GM23338 (cell line): Measurements from ENCODE around the gene GPX7. TPM values are rescaled to one million over a fixed set of nuclear protein-coding genes. Genes with fewer than 3 reads are reported as not detected.

Source experiments
- ATAC-seq: fragments of 200-7000 bp; cut with Tn5 transposase; 3 replicates; pipeline ENCODE4 v1.9.1; 2020
- DNase-seq: peaks from one replicate; pipeline ENCODE4 v3.0.0-alpha.2; 2015; ENCODE audit warnings: low spot score
- H2AFZ ChIP-seq: fragments of 200-600 bp; sonication (generic); 2 replicates; pipeline ENCODE4 v1.8.0; 2016; ENCODE audit warnings: antibody characterized with exemption, mild to moderate bottlenecking, moderate library complexity
- H3F3A ChIP-seq: fragments of 200-600 bp; sonication (generic); replicated peaks from 2 replicates; pipeline ENCODE4 v1.8.0; 2017; ENCODE audit warnings: antibody characterized with exemption, mixed run types, low read depth
- H3K27ac ChIP-seq: fragments of 200-600 bp; sonication (generic); 2 replicates; pipeline ENCODE4 v1.6.1; 2016; ENCODE audit warnings: low read depth
- H3K27me3 ChIP-seq: fragments of 200-600 bp; sonication (generic); 2 replicates; pipeline ENCODE4 v1.8.0; 2016; ENCODE audit warnings: mild to moderate bottlenecking, mixed run types, moderate library complexity; ENCODE audit not compliant: insufficient read depth
- H3K36me3 ChIP-seq: fragments of 200-600 bp; sonication (generic); 2 replicates; pipeline ENCODE4 v1.8.0; 2016; ENCODE audit warnings: mild to moderate bottlenecking; ENCODE audit not compliant: insufficient read depth
- H3K4me1 ChIP-seq: fragments of 200-600 bp; sonication (generic); 2 replicates; pipeline ENCODE4 v1.8.0; 2016; ENCODE audit warnings: mild to moderate bottlenecking, moderate library complexity; ENCODE audit not compliant: insufficient read depth
- H3K4me2 ChIP-seq: fragments of 200-600 bp; sonication (generic); 2 replicates; pipeline ENCODE4 v1.7.1; 2017; ENCODE audit warnings: mixed run types
- H3K4me3 ChIP-seq: fragments of 200-600 bp; sonication (generic); 2 replicates; pipeline ENCODE4 v1.6.1; 2016; ENCODE audit warnings: mixed run types
- H3K79me2 ChIP-seq: fragments of 200-600 bp; sonication (generic); replicated peaks from 2 replicates; pipeline ENCODE4 v1.8.0; 2017; ENCODE audit warnings: mild to moderate bottlenecking; ENCODE audit not compliant: insufficient read depth
- H3K9me2 ChIP-seq: fragments of 200-600 bp; sonication (generic); 2 replicates; pipeline ENCODE4 v1.8.0; 2017; ENCODE audit not compliant: insufficient read depth
- H4K20me1 ChIP-seq: fragments of 200-600 bp; sonication (generic); replicated peaks from 2 replicates; pipeline ENCODE4 v1.8.0; 2017; ENCODE audit warnings: mild to moderate bottlenecking; ENCODE audit not compliant: insufficient read depth
- H3K27ac Mint-ChIP-seq: 2 replicates; pipeline ENCODE4 v1.8.0; 2020; ENCODE audit warnings: inconsistent platforms, mild to moderate bottlenecking, moderate library complexity, mixed read lengths
- H3K27me3 Mint-ChIP-seq: 3 replicates; pipeline ENCODE4 v1.8.0; 2022; ENCODE audit warnings: low read depth, mild to moderate bottlenecking, moderate library complexity, mixed read lengths, inconsistent platforms; ENCODE audit not compliant: insufficient read depth, poor library complexity
- H3K36me3 Mint-ChIP-seq: 3 replicates; pipeline ENCODE4 v1.8.0; 2021; ENCODE audit warnings: low read depth, mild to moderate bottlenecking, inconsistent platforms, moderate library complexity, mixed read lengths
- H3K4me1 Mint-ChIP-seq: 3 replicates; pipeline ENCODE4 v1.8.0; 2020; ENCODE audit warnings: mild to moderate bottlenecking, inconsistent platforms, mixed read lengths
- H3K4me3 Mint-ChIP-seq: 3 replicates; pipeline ENCODE4 v1.8.0; 2021; ENCODE audit warnings: moderate library complexity, mild to moderate bottlenecking, inconsistent platforms, mixed read lengths
- H3K9me3 Mint-ChIP-seq: 3 replicates; pipeline ENCODE4 v1.8.0; 2020; ENCODE audit warnings: moderate library complexity, mild to moderate bottlenecking, inconsistent platforms, mixed read lengths
- CTCF ChIP-seq, 2 experiments: fragments of 200-600 bp in 1 of 2; sonication (generic) in 1 of 2; conservative IDR thresholded peaks; 2 replicates each; pipeline versions ENCODE4 v1.5.1 to v1.6.1; 2016 to 2017; ENCODE audit warnings: antibody characterized with exemption in 2 of 2, low read depth in 2 of 2, mild to moderate bottlenecking in 2 of 2, moderate library complexity in 1 of 2
- EZH2 ChIP-seq: fragments of 200-600 bp; sonication (generic); IDR thresholded peaks from one replicate; pipeline ENCODE4 v1.8.0; 2017; ENCODE audit warnings: antibody characterized with exemption, mild to moderate bottlenecking, low read depth; ENCODE audit not compliant: unreplicated experiment
- EZH2phosphoT487 ChIP-seq: fragments of 200-600 bp; sonication (generic); IDR thresholded peaks from one replicate; pipeline ENCODE4 v1.8.1; 2018; ENCODE audit warnings: antibody characterized with exemption; ENCODE audit not compliant: unreplicated experiment
- NANOG ChIP-seq: IDR thresholded peaks from 2 replicates; pipeline ENCODE4 v1.6.1; 2016; ENCODE audit warnings: antibody characterized with exemption, borderline replicate concordance
- STAT1 ChIP-seq: IDR thresholded peaks from one replicate; pipeline ENCODE4 v1.6.1; 2016; ENCODE audit warnings: antibody characterized with exemption; ENCODE audit not compliant: unreplicated experiment
- ZNF462 ChIP-seq: fragments of 250-450 bp; sonication (Bioruptor Pico); IDR thresholded peaks from 2 replicates; pipeline ENCODE4 v1.5.0; 2020; ENCODE audit warnings: mild to moderate bottlenecking, moderate library complexity
- polyA plus RNA-seq: library from polyadenylated mRNA; unstranded; fragments of >200 nt; fragmentation: Nextera tagmentation; extraction: Ambion mirVana; gene quantifications from 2 replicates; pipeline ENCODE4 v1.2.1, GENCODE V29; 2016
- total RNA-seq: library from RNA; depleted of rRNA; stranded (reverse); fragments of >200 nt; shearing (Covaris generic); gene quantifications from 2 replicates; pipeline ENCODE4 v1.2.3, GENCODE V29; 2014
- TF ChIP-seq, protein P1 (sequence below): IDR thresholded peaks from one replicate; pipeline ENCODE4 v1.6.1; 2018; ENCODE audit warnings: antibody characterized with exemption; ENCODE audit not compliant: unreplicated experiment

GPX7 gene
- total and polyA plus RNA-seq, 2 experiments from 2014 or later, result 12.8 to 20.9 TPM

DNA sequence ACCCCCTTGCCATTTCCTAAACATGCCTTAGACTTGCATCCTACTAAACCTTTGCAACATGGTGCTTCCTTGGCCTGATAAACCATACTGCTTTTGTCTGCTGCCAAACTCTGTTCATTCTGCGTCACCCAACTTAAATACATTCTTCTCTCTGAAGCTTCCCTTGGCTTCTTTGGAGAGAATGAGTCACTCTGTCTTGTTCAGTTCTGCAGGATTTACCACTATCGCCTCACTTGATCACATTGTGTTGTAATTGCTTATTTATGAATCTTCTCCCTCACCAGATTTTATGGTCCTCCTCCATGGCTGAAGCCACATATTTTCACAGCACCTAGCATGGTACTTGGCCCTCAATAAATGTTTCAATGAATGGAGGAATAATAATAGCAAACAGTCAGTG lies 27.6 kb upstream of the GPX7 start (continued):
- TF ChIP-seq ZNF462 (CRISPR knock-in tag) (no peak), EZH2 (no peak), EZH2phosphoT487 (no peak)
- TF ChIP-seq, protein P1, sequence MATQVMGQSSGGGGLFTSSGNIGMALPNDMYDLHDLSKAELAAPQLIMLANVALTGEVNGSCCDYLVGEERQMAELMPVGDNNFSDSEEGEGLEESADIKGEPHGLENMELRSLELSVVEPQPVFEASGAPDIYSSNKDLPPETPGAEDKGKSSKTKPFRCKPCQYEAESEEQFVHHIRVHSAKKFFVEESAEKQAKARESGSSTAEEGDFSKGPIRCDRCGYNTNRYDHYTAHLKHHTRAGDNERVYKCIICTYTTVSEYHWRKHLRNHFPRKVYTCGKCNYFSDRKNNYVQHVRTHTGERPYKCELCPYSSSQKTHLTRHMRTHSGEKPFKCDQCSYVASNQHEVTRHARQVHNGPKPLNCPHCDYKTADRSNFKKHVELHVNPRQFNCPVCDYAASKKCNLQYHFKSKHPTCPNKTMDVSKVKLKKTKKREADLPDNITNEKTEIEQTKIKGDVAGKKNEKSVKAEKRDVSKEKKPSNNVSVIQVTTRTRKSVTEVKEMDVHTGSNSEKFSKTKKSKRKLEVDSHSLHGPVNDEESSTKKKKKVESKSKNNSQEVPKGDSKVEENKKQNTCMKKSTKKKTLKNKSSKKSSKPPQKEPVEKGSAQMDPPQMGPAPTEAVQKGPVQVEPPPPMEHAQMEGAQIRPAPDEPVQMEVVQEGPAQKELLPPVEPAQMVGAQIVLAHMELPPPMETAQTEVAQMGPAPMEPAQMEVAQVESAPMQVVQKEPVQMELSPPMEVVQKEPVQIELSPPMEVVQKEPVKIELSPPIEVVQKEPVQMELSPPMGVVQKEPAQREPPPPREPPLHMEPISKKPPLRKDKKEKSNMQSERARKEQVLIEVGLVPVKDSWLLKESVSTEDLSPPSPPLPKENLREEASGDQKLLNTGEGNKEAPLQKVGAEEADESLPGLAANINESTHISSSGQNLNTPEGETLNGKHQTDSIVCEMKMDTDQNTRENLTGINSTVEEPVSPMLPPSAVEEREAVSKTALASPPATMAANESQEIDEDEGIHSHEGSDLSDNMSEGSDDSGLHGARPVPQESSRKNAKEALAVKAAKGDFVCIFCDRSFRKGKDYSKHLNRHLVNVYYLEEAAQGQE, result no peak

DNA sequence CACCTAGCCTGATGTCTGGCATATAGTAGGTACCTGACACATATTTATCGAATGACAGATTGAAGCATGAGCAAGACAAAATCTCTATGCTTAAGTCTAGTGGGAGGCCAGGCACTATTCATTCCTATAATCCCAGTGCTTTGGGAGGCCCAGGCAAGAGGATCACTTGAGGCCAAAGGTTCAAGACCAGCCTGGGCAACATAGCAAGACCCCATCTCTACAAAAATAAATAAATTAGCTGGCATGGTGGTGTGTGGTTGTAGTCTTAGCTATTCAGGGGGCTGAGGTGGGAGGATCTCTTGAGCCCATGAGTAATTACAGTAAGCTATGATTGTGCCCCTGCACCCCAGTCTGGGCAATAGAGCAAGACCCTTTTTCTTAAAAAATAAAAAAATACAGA lies 26.1 kb upstream of the GPX7 start:
- H4K20me1 ChIP-seq, result no peaks in the 10 kb centered on the region; the same call in 1 of the 2 replicates
- no peaks in the 10 kb centered on the region for H3K9me3 Mint-ChIP-seq
- DNase-seq (no peak), ATAC-seq (no peak)
- no peak overlapping the region for H3K4me2 ChIP-seq
- no peaks in the 10 kb centered on the region for H3F3A ChIP-seq
- no peak overlapping the region for H3K27ac Mint-ChIP-seq
- no peak overlapping the region for H2AFZ ChIP-seq
- no peaks in the 10 kb centered on the region for H3K27me3 Mint-ChIP-seq
- H3K4me1 ChIP-seq, result no peaks in the 10 kb centered on the region
- H3K4me3 Mint-ChIP-seq, result no peak overlapping the region
- no peaks in the 10 kb centered on the region for H3K9me2 ChIP-seq
- H3K27ac ChIP-seq, result no peak overlapping the region
- no peaks in the 10 kb centered on the region for H3K4me1 Mint-ChIP-seq
- no peak overlapping the region for H3K4me3 ChIP-seq
- H3K27me3 ChIP-seq, result no peaks in the 10 kb centered on the region
- H3K36me3 Mint-ChIP-seq, result no peaks in the 10 kb centered on the region
- H3K79me2 ChIP-seq, result no peaks in the 10 kb centered on the region
- no peaks in the 10 kb centered on the region for H3K36me3 ChIP-seq
- TF ChIP-seq STAT1 (no peak), NANOG (no peak), EZH2phosphoT487 (no peak), CTCF (conservative IDR thresholded peaks at IDR 0.05; ENCODE audit: low read depth in 2 of 2) (no peak)
